Astrocyte of the spinal cord (primary cell): Measurements from ENCODE around the gene VRTN.
A peak's percentile ranks its signal among the peaks of the same experiment; 100 is the strongest.

Source experiments
- DNase-seq: peaks from one replicate; pipeline ENCODE4 v3.0.0; 2011; ENCODE audit warnings: low read depth, low spot score
- H3K4me3 ChIP-seq: 2 replicates; pipeline ENCODE4 v1.5.1; 2011; ENCODE audit warnings: low read depth, mild to moderate bottlenecking, low read length, moderate library complexity
- in situ Hi-C: cut with HindIII; loops from 2 replicates; pipeline ENCODE4 v1.10.0; 2017; ENCODE audit warnings: low sequenced_read_pairs
- TF ChIP-seq, protein P1 (sequence below): IDR thresholded peaks from 2 replicates; pipeline ENCODE4 v1.5.1; 2012; ENCODE audit warnings: low read depth, mild to moderate bottlenecking, low read length, inconsistent platforms

Gene VRTN

DNA sequence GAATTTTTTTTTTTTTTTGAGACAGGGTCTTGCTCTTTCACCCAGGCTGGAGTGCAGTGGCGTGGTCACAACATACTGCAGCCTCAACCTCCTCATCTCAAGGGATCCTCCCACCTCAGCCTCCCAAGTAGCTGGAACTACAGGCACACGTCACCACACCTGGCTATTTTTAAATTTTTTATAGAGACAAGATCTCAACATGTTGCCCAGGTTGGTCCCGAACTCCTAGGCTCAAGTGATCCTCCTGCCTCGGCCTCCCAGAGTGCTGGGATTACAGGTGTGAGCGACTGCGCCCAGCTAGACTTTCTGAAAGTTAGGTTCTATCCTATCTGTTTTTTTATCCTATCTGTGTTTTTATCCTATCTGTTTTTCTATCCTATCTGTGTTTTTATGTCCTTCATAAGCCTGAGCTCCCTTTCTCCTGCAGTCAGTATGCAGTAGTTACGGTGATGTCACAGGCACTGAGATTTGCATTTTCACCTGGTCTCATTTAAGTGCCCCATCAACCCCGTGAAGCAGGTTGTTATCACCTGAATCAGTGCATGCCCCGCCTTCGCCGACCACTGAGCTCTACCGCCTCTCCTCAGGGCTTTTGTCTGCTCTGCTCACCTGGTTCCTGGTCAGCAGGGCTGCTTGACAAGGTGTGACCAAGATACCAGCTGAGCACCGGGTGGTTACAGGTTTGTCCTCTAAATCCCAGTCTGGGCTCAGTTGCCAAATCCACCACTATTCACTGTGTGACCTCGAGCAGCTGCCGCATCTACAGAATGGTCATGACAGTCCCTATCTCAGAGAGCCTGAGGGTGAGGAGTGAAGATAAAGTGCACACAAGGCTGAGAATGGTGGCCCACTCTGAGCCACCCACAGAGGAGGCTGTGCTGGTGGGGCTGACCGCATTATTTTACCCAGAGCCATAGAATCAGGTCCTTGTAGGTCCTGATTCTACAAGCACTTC, 44.6 kb downstream of the VRTN start:
- no peak for DNase-seq
- TF ChIP-seq, protein P1, sequence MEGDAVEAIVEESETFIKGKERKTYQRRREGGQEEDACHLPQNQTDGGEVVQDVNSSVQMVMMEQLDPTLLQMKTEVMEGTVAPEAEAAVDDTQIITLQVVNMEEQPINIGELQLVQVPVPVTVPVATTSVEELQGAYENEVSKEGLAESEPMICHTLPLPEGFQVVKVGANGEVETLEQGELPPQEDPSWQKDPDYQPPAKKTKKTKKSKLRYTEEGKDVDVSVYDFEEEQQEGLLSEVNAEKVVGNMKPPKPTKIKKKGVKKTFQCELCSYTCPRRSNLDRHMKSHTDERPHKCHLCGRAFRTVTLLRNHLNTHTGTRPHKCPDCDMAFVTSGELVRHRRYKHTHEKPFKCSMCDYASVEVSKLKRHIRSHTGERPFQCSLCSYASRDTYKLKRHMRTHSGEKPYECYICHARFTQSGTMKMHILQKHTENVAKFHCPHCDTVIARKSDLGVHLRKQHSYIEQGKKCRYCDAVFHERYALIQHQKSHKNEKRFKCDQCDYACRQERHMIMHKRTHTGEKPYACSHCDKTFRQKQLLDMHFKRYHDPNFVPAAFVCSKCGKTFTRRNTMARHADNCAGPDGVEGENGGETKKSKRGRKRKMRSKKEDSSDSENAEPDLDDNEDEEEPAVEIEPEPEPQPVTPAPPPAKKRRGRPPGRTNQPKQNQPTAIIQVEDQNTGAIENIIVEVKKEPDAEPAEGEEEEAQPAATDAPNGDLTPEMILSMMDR: no peak
- in situ Hi-C loops: no loop called here
- H3K4me3 ChIP-seq: no peak overlapping the region

DNA sequence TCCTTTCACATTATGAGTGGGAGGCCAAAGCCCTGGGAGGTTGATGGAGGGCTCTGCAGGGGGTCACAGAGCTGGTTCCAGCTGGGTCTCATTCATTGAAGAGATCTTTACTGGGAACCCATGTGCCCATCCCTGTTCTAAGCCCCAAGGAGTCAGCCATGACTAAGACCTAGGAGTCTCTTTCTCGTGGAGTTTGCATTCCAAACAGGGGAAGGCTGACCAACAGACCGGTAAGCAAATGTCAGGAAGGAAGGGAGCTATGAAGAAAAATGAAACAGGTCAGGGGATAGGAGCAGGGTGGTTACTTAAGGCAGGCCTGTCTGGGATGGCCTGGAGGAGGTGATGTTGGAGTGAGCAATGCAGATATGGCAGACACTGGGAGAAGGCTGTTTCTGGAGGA, 46.3 kb downstream of the VRTN start:
- no peak overlapping the region for H3K4me3 ChIP-seq
- TF ChIP-seq, protein P1: no peak
- DNase-seq: no peak
- in situ Hi-C loops: no loop called here

DNA sequence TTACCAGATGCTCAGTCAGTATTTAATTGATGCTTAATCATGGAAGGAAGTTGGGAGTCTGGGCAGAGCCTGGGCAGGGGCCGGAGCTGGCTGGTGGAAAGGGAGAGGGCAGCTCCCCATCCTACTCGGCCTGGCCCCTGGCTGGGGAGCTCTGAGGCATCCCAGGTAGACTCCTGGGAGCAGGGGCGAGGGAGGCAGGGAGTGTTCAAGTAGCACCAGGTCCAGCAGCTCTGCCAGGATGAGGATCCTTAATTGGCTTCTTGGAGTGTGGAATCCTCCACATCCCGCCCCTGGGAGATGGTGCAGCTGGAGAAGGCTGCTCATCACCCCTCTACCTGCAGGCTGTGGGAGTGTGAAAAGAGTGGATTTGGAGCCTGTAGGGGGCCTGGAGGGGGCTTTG, 46.8 kb downstream of the VRTN start:
- in situ Hi-C loops: no loop called here
- TF ChIP-seq, protein P1: no peak
- no peak overlapping the region for H3K4me3 ChIP-seq
- no peak for DNase-seq

DNA sequence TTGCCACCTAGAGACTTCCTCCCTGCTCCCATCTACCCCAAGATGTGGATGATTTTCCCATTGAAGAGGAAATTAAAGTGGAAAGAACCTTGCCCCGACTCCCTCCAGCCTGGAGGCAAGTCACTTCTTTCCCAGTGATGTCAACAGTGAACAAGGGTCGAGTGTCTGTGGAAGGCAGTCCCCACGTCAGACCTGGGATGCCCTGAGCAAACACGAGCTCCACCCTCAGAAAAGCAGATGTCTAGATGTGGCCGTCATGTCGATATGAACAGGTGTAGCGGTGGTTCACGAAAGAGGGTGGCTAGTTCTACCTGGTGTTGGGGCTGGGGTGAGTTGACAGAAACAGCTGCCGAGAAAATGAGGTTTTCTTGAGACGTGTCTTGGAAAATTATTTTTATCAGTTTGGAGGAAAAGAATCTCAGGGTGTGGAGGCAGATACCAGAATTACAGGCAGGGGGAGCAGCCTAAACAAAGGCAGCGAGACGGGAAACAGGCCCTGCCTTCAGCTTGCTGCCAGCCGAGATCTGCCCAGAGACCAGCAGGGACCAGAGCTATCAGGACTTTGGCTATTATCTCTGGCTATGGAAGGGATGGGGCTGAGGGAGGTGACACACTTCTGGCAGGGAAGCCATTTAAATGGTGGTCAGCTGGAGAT, 51.9 kb downstream of the VRTN start:
- TF ChIP-seq, protein P1: peak; percentile 10
- in situ Hi-C loops: no loop called here
- H3K4me3 ChIP-seq: no peak overlapping the region
- no peak for DNase-seq

DNA sequence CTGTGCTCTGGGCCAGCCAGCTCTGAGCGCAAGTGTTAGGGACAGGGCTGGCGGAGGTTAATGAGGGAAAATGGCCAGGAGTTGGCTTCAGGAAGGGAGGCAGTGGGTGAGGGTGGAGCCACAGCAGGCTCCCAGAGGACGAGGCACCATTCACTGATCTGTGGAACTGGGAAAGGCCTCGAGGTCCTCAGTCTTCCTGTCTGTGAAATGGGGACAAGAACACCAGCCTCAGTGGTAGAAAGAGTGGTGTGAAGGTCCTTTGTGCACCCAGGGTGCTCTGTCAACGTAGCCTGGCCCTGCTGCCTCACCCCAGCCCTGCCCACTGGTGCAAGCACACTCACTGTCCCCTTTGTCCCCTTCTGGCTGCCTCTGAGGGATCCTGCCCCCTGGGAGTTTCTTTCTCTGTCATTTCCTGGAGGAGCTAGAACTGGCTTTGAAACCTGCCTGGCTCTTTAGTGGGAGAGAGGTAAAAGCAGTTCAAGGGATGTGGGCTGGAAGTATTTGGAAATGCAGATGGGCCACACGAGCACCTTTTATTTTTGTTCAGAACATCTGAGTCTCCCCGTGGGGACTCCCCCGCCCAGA, 52.7 kb downstream of the VRTN start:
- in situ Hi-C loops: no loop called here
- H3K4me3 ChIP-seq: no peak overlapping the region
- TF ChIP-seq, protein P1: no peak
- no peak for DNase-seq

DNA sequence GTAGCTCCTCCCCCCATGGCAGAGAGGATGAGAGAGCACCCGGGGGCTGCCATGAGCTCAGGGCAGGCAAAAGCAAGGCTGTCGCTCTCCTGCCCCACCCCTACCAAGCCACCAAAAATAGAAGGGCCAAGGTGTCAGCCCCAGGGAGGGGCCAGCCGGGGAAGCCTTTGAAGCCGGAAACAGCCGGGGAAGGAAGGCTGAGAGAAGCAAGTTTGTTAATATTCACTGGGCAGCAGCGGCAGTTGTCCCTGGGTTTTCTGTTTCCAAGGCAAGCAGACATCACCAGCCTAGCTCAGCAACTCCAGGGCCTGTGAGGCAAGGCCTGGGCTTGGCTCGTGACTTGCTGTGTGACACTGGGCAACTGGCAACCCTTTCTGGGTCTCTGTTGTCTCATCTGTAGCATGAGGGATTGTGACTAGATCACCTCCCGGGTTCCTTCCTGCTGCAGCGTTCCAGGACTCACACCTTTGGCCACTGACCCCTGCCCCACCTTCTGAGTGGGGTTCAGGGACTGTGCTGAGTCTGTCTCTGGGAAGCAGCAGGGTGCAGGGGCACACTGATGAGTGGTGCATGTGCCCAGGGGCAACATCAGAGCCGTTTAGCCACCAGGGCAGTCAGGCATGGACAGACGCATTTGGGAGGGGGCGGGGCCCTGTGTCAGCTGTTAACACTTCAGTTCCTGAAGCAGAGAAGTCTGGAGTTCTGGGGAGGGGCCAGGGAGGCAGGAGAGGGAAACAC, 53.4 kb downstream of the VRTN start:
- TF ChIP-seq, protein P1: no peak
- DNase-seq: no peak
- in situ Hi-C loops: no loop called here
- no peak overlapping the region for H3K4me3 ChIP-seq
